ENCODE results near the gene C10orf88.
A peak's percentile ranks its signal among the peaks of the same experiment; 100 is the strongest.

The C10orf88 gene, protein sequence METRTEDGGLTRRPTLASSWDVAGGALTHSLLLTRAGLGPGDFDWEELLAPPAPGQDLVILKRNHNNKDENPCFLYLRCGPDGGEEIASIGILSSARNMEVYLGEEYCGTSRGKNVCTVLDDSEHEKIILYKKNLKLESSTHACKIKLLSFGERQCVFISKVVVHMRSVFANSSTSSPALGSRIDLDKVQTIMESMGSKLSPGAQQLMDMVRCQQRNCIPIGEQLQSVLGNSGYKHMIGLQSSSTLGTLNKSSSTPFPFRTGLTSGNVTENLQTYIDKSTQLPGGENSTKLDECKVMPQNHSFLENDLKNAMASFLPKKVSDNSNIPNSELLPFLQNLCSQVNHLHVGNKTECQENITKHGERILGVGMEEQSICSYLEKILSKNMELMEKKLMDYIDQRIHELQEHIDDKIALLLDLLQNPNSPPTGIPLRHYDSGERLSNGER

DNA sequence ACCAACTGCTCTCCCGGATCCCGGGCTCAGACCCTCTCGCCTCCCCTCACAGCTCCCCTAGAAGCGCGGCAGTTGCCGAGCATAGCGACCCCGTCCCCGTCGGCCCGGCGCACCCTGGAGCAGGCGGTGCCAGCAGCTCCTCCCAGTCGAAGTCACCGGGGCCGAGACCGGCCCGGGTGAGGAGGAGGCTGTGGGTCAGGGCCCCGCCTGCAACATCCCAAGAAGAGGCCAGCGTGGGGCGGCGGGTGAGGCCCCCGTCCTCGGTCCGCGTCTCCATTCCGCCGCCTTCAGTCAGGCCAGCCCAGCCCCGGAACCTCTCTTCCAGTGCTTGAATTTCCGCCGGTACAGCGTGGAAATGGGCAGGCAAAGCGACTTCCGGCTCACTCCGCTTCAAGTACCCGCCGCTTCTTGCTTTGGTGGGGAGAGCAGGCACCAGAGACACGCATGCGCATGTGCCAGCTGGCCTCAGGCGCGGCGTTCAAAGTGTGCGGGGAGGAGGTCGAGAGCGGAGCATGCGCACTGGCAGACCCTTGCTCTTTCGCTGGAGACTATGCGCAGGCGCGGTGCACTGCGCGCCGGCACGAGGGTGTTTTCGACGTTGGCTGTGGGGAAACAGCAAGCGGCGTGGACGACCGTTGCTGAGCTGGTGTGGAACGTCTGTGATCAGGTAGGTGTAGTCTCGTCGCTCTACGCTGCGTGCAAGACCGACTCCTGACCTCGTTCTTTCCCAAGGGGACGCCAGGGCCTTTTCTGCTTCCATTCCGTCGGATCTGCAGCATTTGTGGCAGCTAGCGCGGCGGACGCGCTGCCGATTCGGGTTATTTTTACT is at the start of gene C10orf88:
TSS of gene C10orf88 (minus strand) at position 326 of the 829 bp plus-strand sequence. CDS start at position 277, 49 bp downstream.
- DNase-seq, result peak; percentile 86

DNA sequence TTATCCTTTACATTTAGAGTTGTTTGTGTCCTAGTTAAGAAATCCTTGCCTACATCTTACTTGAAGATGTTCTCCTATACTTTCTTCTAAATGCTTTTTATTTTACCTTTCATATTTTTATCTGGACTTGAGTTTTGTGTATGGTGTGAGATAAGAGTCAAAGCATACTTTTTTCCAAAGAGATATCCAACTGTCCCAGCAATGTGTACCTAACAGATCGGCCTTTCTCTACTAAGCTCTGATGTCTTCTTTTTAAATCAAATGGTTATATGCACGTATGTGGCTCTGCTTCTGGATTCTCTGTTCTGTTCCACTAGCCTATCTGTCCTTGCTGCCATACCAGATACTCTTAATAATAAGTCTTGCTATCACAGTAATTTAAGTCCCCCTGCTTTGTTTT is 47.3 kb upstream of the C10orf88 start:
- DNase-seq, result no peak

DNA sequence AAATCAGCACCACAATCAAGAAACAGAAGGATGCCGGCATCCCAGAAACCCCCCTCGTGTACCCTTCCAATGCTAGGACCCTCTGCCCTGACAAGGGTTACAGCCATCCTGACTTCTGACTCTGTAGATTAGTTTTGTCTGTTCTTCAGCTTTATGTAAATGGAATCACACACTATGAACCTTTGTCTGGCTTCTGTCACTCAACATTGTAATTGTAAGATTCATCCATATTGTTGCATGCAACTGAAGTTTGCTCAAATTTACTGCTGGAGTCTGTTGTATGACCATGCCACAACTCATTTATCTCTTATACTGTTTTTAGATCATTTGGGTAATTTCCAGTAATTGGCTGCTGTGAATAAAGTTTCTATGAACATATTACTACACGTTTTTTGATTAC is 46.1 kb upstream of the C10orf88 start:
- DNase-seq, result no peak

DNA sequence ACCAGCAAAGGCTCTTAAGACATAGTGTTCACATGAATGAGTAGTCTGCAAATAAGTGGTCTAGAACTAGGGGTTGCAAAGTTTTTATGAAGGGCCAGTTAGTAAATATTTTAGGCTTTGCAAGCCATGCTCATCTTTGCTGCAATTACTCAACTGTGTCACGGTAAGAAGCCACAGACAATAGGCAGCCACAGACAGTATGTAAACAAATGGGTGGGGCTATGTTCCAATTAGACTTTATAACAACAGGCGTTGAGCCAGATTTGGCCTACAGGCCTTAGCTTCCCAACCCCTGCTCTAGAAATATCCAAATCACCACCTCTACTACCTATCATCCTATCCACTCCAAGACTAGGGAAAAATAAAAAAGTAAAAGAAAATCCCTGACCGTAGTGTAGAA is 45.3 kb upstream of the C10orf88 start:
- no peak for DNase-seq

DNA sequence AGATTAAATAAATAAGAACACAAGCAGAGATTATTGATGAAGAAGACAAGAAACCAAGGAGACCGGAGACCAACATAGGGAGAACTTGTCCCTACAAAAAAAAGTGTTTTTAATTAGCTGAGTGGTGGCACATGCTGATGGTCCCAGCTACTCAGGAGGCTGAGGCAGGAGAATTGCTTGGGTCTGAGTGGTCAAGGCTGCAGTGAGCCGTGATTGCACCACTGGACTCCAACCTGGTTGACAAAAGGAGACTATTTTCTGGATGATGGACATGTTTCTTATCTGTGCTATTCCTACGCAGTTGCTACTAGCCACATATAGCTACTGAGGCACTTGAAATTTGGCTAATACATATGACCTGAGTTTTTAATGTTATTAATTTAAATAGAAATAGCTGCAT is 44.9 kb upstream of the C10orf88 start:
- DNase-seq, result no peak

DNA sequence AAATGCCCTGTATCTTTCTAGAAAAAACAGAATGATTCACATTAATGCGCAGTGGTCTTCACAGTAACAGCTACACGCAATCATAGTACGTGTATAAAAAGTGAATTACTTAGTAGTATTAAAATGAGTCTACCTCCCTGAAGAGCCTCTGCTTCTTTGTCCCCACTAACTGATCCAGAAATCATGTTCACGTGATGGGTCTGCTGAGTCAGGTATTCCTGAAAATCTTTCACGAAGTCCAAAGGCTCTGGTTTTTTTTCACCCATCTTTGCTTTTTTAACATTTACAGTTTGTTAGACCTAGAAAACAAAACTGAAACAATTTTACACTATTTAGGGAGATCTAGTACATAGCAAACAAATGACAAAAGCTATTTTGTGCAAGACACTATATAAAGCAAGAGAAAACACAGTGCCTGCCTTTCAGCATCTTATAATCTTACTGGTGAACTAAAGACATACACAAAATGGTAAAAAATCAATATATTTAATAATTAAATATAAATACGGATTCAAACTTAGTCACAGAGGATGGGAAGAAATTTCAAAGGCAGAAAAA is 44.4 kb upstream of the C10orf88 start:
- DNase-seq, result no peak

DNA sequence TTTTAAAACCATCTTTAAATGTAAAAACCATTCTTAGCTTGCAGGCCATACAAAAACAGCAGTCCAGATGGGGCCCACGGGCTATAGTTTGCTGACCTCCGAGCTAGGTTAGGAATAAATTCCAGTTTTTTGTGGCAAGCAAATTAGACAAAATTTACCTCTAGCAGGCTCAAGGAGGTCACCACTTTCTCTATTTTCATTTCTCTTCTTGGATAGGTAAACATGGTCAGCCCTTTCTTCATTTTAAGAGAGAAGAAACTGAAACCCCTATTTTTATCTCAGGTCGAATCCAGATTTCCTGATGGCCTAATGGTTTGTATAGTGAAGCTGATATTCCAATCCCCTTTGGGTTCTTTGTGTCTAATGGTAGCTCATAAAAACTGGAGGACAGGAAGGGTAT is 43.8 kb upstream of the C10orf88 start:
- DNase-seq, result no peak

DNA sequence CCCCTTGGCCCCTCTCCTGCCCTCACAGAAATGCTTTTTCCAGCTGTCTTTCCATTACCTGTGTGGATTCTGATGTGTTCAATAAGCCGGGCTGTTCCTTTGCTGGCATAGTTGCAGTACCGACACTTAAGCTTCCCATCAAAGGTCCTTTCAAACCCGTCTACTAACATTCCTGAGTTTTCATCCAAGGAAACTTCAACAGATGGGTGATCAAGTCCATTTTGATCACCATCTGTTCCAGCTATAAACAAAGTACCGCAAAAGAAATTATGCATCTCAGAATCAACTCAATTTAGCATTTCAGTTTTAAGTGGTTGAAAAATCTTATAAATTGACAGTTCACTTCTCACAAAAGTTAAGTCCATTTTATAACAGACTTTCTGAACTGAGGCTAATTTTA is 41.9 kb upstream of the C10orf88 start:
- no peak for DNase-seq

DNA sequence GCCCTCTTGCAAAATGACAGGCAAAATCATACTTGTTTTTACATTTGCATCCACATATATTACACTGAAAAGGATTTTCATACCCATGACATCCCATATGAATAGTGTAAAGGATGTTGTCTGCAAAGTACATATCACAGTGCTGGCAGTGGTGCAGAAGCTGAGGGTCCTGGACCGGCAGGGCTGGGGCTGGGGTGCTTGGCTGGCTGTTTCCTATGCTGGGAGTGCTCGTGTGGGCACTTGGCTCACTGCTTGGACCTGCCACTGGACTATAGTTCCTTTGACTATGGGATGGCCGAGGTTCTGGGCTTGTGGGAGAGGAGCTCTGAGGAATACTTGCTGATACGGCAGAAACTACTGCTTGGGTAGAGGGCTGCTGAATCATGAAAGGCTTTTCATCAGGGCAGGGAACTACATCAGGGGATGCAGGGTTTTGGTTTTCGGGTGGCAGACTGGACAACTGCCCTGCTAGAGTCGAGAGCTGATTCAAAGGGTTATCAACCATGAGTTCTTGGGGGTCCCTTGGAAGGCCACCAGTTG is 39.8 kb upstream of the C10orf88 start:
- DNase-seq, result no peak

DNA sequence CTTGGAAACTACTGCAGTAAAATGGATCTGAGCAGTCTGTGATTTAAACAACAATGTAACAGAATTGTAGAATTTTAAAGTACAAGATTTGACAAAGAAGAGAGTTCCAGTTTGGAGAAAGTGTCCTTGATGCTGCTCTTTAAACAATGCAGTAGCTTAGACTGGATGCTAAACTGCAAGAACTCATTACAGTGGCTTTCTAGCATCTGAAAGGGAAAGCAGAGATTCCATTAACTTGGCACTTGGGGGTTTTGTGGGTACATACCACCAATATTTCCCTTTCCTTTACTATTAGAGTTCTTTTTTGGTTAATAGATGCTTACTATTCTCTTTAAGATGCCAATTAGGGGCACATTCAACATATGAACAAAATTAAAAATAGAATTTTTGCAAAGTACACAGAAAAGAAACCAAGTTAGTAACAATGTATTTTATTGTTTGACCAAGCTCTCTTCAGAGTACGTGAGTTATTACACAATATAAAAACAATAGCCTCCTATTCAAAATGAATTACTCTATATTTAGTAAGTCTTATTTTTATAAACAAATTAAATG is 38.1 kb upstream of the C10orf88 start:
- DNase-seq, result no peak

DNA sequence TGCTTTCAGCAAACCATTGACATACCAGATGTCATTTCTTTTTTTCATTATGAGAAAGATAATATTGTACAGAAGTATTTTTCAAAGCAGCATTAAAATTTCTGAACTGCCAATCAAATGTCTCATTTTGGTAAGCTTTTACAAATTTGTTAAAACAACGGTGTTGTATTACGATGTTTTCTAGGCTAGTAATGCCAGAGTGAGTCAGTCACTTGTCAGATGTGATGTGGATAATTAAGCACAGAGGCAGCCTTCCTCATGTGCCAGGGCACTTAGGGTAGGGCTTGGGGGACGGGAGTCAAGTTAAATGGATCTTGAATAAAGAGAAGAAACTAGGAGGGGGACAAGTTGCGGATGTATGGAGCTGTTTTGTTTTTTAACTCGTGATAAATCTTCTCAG is 36.3 kb upstream of the C10orf88 start:
- no peak for DNase-seq

DNA sequence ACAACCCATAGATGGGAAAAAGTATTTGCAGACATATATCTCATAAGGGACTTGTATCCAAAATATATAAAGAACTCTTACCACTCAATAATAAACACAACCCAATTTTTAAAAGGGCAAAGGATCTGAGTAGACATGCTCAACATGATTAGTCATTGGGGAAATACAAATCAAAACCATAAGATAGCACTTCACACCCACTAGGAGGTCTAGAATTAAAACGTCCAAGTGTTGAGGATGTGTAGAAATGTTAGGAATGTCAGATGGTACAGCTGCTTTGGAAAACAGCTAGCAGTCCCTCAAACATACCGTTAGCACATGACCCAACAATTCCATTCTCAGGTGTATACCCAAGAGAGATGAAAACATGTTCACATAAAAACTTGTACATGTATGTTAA is 34.5 kb upstream of the C10orf88 start:
- DNase-seq, result no peak

DNA sequence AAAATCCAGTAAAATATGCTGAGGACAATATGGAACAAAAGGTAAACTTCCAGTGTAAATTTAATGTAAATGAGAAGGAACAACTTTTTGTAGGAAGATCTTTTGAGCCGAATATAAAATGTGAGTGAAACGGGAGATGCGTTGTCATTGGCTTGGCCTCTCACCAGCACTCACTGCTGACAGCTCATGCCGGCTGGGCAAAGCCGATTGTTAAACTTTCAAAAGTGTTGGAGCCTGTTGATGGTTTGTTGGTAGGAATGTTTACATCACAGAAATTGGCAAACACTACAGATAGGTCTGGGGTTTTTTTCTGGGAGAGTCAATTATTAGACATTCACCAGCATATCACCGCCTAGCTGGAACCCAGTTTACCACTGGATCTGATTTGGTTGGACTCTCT is 32.3 kb upstream of the C10orf88 start:
- no peak for DNase-seq

DNA sequence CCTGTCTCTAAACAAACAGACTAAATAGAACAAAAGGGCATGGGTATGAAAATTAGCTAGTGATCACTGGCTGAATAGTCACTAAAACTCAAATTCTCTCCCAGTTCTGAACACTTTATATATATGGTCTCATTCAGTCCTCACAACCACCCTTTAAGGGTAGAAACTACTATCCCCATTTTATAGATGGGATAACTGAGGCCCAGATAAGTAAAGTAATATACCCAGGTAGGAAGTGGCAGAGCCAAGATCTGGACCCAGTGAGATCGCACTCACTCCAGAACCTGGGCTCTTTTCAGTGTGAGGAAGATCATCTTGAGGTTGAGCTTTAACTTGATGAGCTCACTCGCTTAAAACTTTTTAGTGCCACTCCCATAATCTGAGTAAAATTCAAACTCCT is 30.7 kb upstream of the C10orf88 start:
- DNase-seq, result no peak

DNA sequence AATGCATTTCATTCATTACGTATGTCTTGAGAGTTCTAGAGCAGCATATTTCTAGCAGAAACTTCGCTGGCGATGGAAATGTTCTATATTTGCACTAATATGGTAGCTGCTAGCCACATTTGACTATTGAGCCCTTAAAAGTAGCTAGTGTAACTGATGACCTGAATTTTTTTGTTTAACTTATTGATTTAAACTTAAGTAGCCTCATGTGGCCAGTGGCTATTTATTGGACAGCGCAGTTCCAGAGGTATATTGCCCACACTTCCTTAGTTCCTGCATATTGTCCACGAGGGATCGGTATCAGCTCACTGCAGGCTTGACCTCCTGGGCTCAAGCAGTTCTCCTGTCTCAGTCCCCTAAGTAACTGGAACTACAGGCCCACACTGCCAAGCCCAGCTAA is 29.9 kb upstream of the C10orf88 start:
- DNase-seq, result no peak

DNA sequence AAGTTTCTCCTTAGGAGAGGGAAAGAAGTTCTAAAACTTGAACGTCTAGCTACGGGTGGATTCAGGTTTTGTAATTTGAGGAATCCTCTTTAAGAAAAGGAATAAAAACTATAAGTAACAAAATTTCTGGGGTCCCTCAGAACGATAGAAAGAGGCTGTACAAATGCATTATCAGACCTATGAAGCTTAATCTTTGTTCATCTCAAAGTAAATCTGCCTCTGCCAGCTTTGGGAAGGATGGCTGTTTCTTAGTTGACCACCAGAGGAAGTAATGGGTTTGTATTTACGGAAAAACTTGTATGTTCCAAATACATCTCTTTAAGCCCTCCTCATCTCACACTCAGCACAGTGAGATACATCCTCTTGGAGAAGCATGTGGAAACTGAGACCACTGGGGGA is 27.0 kb upstream of the C10orf88 start:
- DNase-seq, result no peak

DNA sequence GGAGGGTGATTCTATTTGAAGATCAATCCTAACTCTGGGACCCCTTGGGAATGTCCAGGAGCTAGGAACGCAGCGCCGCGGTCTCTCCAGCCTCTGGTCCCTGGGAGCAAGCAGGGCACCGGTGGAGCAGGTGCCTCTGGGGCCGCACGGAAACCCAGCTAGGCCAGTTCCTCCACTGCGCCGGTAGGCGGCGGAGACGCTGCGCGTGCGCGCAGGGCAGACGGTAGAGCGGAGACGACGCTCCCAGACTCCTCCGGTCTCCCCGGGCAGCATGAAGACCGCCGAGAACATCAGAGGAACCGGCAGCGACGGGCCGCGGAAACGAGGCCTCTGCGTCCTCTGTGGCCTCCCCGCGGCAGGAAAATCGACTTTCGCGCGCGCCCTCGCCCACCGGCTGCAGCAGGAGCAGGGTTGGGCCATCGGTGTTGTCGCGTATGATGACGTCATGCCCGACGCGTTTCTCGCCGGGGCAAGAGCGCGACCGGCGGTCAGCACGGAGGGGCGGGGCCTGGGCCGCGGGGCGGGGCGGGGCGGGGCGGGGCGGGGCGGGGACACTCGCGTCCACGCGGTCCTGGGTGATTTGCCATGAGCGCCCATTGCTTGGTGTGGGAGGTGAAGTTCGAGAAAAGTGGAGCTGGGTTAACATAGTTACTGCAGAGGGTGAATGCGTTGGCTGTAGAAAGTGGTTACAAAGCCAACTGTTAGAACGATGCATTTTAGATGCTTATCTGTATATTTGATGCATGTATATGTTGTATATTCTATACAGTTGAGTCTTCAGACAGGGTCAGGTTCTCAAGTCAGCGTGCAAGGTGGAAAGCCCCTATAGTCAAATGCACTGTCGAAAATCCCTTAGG is 26.4 kb upstream of the C10orf88 start, which contains the start of gene PSTK:
TSS of gene PSTK (plus strand) at position 193 of the 857 bp plus-strand sequence. CDS start at position 272, 79 bp downstream.
- DNase-seq, result peak; percentile 79

DNA sequence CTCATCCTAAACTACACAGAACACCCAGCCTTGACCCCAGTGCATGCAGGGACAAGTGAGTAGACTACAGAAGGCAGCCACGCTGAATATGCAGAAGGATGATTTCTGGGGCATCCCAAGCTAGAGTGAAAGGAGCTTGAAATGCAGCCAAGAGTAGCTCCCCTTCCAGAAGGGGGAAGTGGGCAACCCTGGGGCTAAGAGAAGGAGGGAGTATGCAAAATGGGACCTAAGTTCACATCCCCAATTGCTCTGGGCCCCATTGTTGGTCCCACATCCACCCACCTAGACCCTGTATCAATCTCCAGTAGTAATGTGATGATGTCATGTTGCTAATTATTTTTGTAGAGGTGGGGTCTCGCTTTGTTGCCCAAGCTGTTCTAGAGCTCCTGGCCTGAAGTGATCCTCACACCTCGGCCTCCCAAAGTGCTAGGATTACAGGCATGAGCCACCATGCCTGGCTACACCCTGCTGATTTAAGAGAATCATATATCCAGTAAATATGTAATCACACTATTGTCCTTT is 20.6 kb upstream of the C10orf88 start:
- no peak for DNase-seq

DNA sequence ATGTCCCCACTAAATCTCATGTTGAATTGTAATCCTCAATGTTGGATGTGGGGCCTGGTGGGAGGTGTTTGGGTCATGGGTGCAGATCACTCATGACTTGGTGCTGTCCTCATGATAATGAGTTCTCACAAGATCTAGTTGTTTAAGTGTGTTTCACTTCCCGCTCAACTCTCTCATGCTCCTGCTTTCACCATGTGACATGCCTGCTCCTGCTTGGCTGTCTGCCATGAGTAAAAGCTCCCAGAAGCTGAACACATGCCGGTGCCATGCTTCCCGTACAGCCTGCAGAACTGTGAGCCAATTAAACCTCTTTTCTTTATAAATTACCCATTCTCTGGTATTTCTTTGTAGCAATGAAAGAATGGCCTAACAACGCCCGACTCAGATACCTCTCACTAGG is 20.0 kb upstream of the C10orf88 start:
- no peak for DNase-seq

DNA sequence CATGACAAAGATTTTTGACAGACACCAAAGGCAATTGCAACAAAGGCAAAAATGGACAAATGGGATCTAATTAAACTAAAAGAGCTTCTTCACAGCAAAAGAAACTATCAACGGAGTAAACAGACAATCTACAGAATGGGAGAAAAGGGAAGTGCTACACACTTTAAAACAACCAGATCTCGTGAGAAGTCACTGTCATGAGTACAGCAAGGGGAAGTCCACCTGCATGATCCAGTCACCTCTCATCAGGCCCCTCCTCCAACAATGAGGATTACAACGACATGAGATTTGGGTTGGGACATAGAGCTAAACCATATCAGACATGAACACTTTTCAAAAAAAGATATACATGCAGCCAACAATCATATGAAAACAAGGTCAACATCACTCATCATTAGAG is 14.7 kb upstream of the C10orf88 start:
- DNase-seq, result no peak

DNA sequence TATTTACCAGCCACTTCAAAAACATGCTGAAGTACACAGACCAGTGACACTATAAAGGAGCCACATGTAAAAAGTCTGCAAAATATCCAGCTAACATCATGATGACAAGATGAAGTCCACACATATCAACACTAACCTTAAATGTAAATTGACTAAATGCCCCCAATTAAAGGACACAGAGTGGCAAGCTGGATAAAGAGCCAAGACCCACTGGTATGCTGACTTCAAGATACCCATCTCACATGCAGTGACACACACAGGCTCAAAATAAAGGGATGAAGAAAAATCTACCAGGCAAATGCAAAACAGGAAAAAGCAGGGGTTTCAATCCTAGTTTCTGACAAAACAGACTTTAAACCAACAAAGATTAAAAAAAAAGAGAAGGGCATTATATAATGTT is 12.9 kb upstream of the C10orf88 start:
- no peak for DNase-seq

DNA sequence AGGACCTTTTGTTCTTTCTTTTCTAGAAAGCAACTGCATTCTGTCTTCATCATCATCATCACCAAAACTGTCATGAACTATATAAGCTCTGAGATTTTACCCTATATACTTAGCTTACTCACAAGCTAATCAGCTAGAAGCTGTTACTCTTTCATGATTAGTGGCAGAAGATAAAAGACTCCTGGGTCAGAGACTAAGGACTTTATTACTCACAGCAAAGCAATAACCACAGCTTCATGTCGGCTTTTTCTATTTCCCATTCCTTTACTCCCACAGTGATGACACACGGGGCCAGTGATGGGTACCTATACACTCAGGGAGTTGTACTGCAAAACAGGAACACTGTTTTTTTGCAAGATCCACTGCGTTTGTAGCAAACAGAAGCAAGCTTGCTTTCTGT is 8.4 kb upstream of the C10orf88 start:
- no peak for DNase-seq

Measured in NCI-H1417 treated with DMSO at 0.1 percent for 48 hours (cell line).